ENCODE measurements around the gene INTS15.
"Not testable (repeated sequence)": the region's sequence is repeated elsewhere in the genome, so short reads cannot be mapped to it uniquely, and the experiment has no call there.

Gene INTS15

DNA sequence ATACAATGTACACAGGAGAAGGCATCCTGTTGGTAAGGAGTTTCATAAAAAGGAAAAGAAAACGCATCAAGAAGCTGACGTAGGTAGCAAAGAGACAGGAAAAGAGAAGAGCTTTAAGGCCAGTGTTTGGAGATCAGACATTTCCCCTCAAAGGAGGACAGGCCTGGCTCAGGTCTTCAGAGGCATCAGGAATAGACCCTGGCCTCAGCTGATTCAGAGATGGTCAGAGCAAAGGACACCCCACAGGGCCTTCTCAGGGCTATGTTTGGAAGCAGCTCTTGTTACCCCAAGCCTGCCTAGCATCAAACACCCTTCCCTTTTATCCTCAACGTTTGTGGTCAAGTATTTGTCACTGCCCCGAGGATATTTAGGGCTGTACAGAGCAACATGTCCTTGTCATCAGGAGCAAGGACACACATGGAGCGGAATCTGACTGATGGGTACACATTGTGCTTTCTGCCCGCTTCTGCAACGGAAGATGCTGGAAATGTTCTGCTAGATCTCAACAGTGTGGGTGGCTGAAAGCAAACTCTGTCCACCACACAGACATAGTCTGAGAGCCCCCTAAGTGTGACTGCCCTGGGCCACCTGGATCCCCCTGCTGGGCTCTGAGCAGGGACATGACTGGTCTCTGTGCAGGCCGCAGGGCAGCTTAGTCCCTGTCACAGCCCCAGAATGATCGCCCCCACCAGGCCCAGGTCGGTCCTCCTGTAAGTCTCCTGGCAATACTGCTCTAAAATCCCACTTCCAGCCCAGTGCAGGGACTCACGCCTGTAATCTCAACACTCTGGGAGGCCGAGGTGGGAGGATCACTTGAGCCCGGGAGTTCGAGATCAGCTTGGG lies 13.6 kb upstream of the INTS15 start:
- Histone ChIP-seq H3K27me3 (ENCODE audit: insufficient read depth, poor library complexity, severe bottlenecking) (no peaks in the 10 kb centered on the region), H3K4me3 (replicated peaks; ENCODE audit: insufficient read depth, low read length) (peak overlapping the region; percentile 45), H3K27ac (replicated peaks) (peak overlapping the region; percentile 91)
- TF ChIP-seq SPI1 (IDR thresholded peaks at IDR 0.05; ENCODE audit: borderline replicate concordance, low read depth) (no peak), POLR2AphosphoS5 (IDR thresholded peaks at IDR 0.05; ENCODE audit: low read depth) (no peak), CTCF (IDR thresholded peaks at IDR 0.05; ENCODE audit: insufficient read depth, low read length) (no peak), GABPA (IDR thresholded peaks at IDR 0.05; ENCODE audit: low read depth) (no peak)
- TF ChIP-seq, protein P1, sequence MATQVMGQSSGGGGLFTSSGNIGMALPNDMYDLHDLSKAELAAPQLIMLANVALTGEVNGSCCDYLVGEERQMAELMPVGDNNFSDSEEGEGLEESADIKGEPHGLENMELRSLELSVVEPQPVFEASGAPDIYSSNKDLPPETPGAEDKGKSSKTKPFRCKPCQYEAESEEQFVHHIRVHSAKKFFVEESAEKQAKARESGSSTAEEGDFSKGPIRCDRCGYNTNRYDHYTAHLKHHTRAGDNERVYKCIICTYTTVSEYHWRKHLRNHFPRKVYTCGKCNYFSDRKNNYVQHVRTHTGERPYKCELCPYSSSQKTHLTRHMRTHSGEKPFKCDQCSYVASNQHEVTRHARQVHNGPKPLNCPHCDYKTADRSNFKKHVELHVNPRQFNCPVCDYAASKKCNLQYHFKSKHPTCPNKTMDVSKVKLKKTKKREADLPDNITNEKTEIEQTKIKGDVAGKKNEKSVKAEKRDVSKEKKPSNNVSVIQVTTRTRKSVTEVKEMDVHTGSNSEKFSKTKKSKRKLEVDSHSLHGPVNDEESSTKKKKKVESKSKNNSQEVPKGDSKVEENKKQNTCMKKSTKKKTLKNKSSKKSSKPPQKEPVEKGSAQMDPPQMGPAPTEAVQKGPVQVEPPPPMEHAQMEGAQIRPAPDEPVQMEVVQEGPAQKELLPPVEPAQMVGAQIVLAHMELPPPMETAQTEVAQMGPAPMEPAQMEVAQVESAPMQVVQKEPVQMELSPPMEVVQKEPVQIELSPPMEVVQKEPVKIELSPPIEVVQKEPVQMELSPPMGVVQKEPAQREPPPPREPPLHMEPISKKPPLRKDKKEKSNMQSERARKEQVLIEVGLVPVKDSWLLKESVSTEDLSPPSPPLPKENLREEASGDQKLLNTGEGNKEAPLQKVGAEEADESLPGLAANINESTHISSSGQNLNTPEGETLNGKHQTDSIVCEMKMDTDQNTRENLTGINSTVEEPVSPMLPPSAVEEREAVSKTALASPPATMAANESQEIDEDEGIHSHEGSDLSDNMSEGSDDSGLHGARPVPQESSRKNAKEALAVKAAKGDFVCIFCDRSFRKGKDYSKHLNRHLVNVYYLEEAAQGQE (IDR thresholded peaks at IDR 0.05; ENCODE audit: insufficient replicate concordance, low read depth), result no peak
- DNase-seq (ENCODE audit: low read depth in 1 of 2, low spot score in 1 of 2), result peak in 1 of 2 experiments; percentile 21

GRCh38 chr7:6576867-6577368 lies 12.9 kb upstream of the INTS15 start:
- Histone ChIP-seq H3K27ac (replicated peaks) (peak overlapping the region; percentile 91), H3K4me3 (replicated peaks; ENCODE audit: insufficient read depth, low read length) (peak overlapping the region; percentile 67)
- H3K27me3 ChIP-seq (ENCODE audit: insufficient read depth, poor library complexity, severe bottlenecking); DNase-seq (ENCODE audit: low read depth in 1 of 2, low spot score in 1 of 2): not testable (repeated sequence)

GRCh38 chr7:6577369-6578113 lies 12.3 kb upstream of the INTS15 start, which contains the start of gene ZDHHC4:
Gene ZDHHC4, plus strand, starts transcription at chr7:6577454. Its CDS starts 3,108 bp downstream, at chr7:6580562.
- peak; percentile 76 to 91 for DNase-seq (ENCODE audit: low read depth in 1 of 2, low spot score in 1 of 2)
- Histone ChIP-seq H3K27ac (replicated peaks) (peak within 1 kb of the TSS; percentile 91), H3K27me3 (ENCODE audit: insufficient read depth, poor library complexity, severe bottlenecking) (no peaks in the 10 kb centered on the region), H3K4me3 (replicated peaks; ENCODE audit: insufficient read depth, low read length) (peak within 1 kb of the TSS; percentile 67)
- TF ChIP-seq, protein P1 (IDR thresholded peaks at IDR 0.05; ENCODE audit: insufficient replicate concordance, low read depth), result peak; percentile 46
- TF ChIP-seq GABPA (IDR thresholded peaks at IDR 0.05; ENCODE audit: low read depth) (peak; percentile 95), POLR2AphosphoS5 (IDR thresholded peaks at IDR 0.05; ENCODE audit: low read depth) (peak; percentile 97), CTCF (IDR thresholded peaks at IDR 0.05; ENCODE audit: insufficient read depth, low read length) (no peak), SPI1 (IDR thresholded peaks at IDR 0.05; ENCODE audit: borderline replicate concordance, low read depth) (peak; percentile 23; the same call in 1 of the 2 replicates)

Data from HL-60 (cell line).